ENCODE results near the gene METTL4.

Gene METTL4

DNA sequence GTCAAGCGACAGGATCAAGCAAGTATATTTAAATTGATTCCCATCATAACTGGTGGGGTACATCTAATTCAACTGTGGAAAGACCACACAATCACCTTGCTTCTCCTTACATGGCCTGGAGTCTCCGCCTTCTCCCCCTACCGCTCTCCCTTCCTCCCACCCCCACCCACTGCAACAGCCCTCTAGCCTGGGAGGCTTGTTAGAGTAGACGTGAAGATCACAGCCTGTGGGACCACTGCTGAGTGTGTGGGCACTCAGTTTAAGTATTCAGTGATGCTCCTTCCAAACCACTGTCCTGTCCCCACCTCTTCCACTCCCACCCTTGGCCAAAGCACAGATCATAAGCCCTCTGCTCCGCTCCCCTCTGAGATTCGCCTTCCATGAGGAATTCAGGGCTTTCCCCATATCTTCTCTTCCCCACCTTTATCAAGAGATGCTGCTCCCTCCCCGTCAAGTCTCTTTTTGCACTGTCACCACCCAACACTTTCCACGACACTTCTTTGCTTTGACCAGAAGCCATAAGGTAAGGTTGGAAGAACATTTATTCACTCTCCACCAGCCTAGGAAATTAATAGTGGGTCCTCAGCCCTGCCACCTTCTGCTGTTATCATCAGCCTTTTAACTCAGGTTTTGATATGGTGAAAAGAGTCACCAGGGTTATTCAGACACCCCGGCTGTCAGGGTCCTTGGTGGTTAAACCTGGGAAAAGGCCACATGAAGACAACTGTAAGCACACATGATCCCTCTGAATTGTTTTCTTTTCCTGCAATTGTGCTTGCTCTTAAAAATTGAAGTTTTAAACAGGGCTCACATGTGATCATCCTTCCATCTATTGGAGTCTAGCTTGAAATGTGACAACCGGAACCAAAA is 1.7 kb downstream of the METTL4 start:
- H3K9ac ChIP-seq: no peak overlapping the region
- no peaks in the 10 kb centered on the region for H3K27me3 ChIP-seq (ENCODE audit: control insufficient read depth, insufficient read depth, low read length)
- H3K36me3 ChIP-seq (ENCODE audit: control insufficient read depth, insufficient read depth, low read length): no peaks in the 10 kb centered on the region
- peaks cover 4% of the 10 kb centered on the region for H3K4me1 ChIP-seq
- peaks cover 4% of the 10 kb centered on the region for H3K79me2 ChIP-seq
- H3K27ac ChIP-seq: no peak overlapping the region
- no peak overlapping the region for H3K4me2 ChIP-seq (ENCODE audit: low read length)
- no peaks in the 10 kb centered on the region for H3K9me3 ChIP-seq (ENCODE audit: control insufficient read depth, low read length)
- no peak for TF ChIP-seq CTCF (IDR thresholded peaks at IDR 0.05)
- H3K4me3 ChIP-seq (ENCODE audit: low read depth, low read length): no peak overlapping the region
- peak overlapping the region; percentile 94 for H2AFZ ChIP-seq

DNA sequence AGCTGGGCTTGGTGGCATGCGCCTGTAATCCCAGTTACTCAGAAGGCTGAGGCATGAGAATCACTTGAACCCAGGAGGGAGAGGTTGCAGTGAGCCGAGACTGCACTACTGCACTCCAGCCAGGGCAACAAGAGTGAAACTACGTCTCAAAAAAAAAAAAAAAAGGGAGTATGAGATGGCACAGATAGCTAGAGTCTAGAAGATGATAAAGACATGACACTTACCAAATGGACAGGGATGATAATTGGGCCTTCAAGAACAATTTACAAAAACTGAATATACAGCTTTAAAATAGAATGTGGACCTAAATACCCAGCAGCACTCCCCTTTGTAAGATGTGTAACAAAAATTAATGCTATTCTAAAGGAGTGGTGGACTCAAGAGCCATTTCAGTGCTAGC is 2.7 kb downstream of the METTL4 start:
- no peaks in the 10 kb centered on the region for H3K27me3 ChIP-seq (ENCODE audit: control insufficient read depth, insufficient read depth, low read length)
- no peaks in the 10 kb centered on the region for H3K36me3 ChIP-seq (ENCODE audit: control insufficient read depth, insufficient read depth, low read length)
- H3K4me3 ChIP-seq (ENCODE audit: low read depth, low read length): no peak overlapping the region

GRCh38 chr18:2568129-2568528 is 3.2 kb downstream of the METTL4 start:
- Histone ChIP-seq H3K4me2 (ENCODE audit: low read length) (no peak overlapping the region), H3K27me3 (ENCODE audit: control insufficient read depth, insufficient read depth, low read length) (no peaks in the 10 kb centered on the region), H3K79me2 (peaks cover 4% of the 10 kb centered on the region), H3K9ac (no peak overlapping the region), H3K27ac (no peak overlapping the region), H3K4me1 (peaks cover 4% of the 10 kb centered on the region), H3K9me3 (ENCODE audit: control insufficient read depth, low read length) (no peaks in the 10 kb centered on the region), H3K36me3 (ENCODE audit: control insufficient read depth, insufficient read depth, low read length) (no peaks in the 10 kb centered on the region), H2AFZ (no peak overlapping the region), H3K4me3 (ENCODE audit: low read depth, low read length) (no peak overlapping the region)
- no peak for TF ChIP-seq CTCF (IDR thresholded peaks at IDR 0.05)

More for the DNA sequence above, 2.7 kb downstream of the METTL4 start:
- no peak overlapping the region for H3K27ac ChIP-seq
- H3K4me1 ChIP-seq: peaks cover 4% of the 10 kb centered on the region
- H3K4me2 ChIP-seq (ENCODE audit: low read length): no peak overlapping the region
- H3K9me3 ChIP-seq (ENCODE audit: control insufficient read depth, low read length): no peaks in the 10 kb centered on the region
- no peak overlapping the region for H3K9ac ChIP-seq
- TF ChIP-seq CTCF (IDR thresholded peaks at IDR 0.05): no peak
- H2AFZ ChIP-seq: no peak overlapping the region
- H3K79me2 ChIP-seq: peaks cover 4% of the 10 kb centered on the region

DNA sequence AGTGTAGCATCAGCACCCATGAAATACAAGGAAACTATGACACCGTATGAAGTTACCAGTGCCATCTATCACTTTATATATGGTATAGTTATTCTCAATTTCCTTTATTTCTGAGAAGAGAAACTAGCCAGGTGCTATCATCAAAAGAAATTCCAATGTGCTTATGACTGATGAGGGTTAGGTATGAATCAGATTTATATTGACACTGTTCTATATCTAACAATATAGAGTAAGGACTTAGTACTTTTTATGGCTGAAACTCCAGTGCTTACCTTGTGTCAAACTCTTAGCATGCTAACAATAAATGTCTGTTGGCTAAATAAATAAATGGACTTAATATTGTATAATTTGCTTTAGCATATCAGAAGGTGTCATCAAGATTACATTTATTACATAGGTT is 6.9 kb downstream of the METTL4 start:
- Histone ChIP-seq H3K9me3 (ENCODE audit: control insufficient read depth, low read length) (no peaks in the 10 kb centered on the region), H3K9ac (no peak overlapping the region), H3K4me3 (ENCODE audit: low read depth, low read length) (no peak overlapping the region), H2AFZ (no peak overlapping the region), H3K27ac (no peak overlapping the region), H3K36me3 (ENCODE audit: control insufficient read depth, insufficient read depth, low read length) (no peaks in the 10 kb centered on the region), H3K27me3 (ENCODE audit: control insufficient read depth, insufficient read depth, low read length) (no peaks in the 10 kb centered on the region), H3K4me2 (ENCODE audit: low read length) (no peak overlapping the region), H3K79me2 (no peaks in the 10 kb centered on the region), H3K4me1 (no peaks in the 10 kb centered on the region)
- TF ChIP-seq CTCF (IDR thresholded peaks at IDR 0.05): no peak

DNA sequence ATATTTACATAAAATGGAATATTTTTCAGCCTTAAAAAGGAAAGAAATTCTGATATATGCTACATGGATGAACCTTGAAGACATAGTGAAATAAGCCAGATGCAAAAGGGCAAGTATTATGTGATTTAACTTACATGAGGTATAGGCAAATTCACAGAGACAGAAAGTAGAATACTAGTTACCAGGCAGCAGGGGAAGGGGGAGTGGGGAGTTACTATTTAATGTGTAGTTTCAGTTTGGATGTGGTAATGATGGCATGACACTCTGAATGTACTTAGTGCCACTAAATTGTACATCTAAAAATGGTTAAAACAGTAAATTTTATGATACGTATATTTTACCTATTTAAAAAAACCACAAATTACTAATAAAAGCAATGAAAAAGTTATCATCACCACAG is 12.1 kb downstream of the METTL4 start:
- Histone ChIP-seq H3K9me3 (ENCODE audit: control insufficient read depth, low read length) (no peaks in the 10 kb centered on the region), H3K4me2 (ENCODE audit: low read length) (no peak overlapping the region), H2AFZ (no peak overlapping the region), H3K79me2 (no peaks in the 10 kb centered on the region), H3K36me3 (ENCODE audit: control insufficient read depth, insufficient read depth, low read length) (no peaks in the 10 kb centered on the region), H3K27me3 (ENCODE audit: control insufficient read depth, insufficient read depth, low read length) (no peaks in the 10 kb centered on the region), H3K4me1 (no peaks in the 10 kb centered on the region), H3K9ac (no peak overlapping the region), H3K27ac (no peak overlapping the region), H3K4me3 (ENCODE audit: low read depth, low read length) (no peak overlapping the region)
- TF ChIP-seq CTCF (IDR thresholded peaks at IDR 0.05): no peak
